ENCODE measurements around the gene NFIA. TPM values are rescaled to one million over a fixed set of nuclear protein-coding genes. Genes with fewer than 3 reads are reported as not detected.

NFIA gene
- total and polyA plus RNA-seq, 2 of the 13 experiments (the other 11 are each of a cell fraction or from before 2014, with no cell fraction given): 14.7 to 28.5 TPM

DNA sequence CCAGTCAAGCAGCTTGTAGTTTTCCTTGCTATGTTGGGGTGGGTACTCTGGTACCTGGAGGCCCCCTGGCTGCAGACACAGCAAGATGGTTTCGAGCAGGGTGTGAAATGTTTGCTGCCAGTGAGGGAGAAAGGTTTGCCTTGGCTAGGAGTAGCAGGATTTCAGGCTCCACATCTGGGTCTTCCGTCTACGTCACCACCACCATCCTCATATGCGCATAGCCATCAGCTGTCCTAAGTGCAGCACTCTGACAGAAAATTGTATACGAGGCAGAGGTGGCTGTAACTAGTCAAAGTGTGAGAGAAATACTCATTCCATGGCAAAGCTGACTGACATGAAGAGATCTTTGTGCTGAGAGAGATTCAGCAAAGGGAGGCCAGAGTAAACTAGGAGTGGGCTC lies 212.6 kb downstream of the NFIA start (continued):
- TF ChIP-seq ZNF563 (CRISPR knock-in tag; IDR thresholded peaks at IDR 0.05) (no peak), ZNF232 (CRISPR knock-in tag; IDR thresholded peaks at IDR 0.05; ENCODE audit: borderline replicate concordance) (no peak), MAFK (conservative IDR thresholded peaks at IDR 0.05 in 1 of 2, IDR thresholded peaks at IDR 0.05 in 1 of 2; ENCODE audit: low read length in 2 of 2) (no peak), KLF11 (CRISPR knock-in tag; IDR thresholded peaks at IDR 0.05) (no peak), RAD51 (IDR thresholded peaks at IDR 0.05; ENCODE audit: borderline replicate concordance) (no peak), MXI1 (IDR thresholded peaks at IDR 0.05; ENCODE audit: borderline replicate concordance, low read depth, low read length) (no peak)

DNA sequence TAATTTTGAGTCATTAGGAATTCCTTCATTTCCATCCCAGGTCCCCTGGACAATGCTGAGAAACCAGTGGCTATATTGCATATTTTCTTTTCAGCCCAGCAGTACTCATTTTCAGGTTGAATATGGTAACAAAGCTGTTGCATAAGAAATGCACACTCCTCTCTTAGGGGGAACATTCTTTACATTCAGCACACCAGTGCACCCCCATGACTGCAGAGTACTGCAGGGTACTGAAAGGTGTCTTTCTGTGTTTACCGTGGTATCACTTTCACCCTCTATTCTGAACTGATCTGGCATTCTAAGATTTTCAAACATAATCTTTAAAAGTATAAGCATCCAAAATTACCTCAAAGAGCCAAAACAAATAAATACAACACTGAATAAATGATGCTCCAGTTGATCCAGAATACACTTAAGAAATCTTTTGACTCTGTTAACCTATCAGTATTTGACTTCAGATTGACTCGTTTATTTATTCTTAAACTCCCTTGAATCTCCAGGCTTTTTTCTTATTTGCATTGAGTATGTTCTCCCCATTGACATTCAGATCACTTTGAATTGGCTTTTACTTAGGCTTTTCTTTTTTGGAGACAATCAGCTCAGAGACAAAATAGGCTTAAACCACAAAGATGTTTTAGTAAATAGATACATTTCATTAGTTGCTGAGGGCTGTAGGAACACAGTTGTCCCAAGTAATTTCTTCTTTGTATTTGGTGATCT lies 213.6 kb downstream of the NFIA start:
- CTCF ChIA-PET (ENCODE audit: low intra/inter-chr PET ratio, low total read pairs): no interaction called here

More for the DNA sequence above, 213.6 kb downstream of the NFIA start:
- no peak for TF ChIP-seq PCBP2 (optimal IDR thresholded peaks at IDR 0.05; ENCODE audit: low read depth, low read length, poor library complexity, severe bottlenecking)
- no peak for TF ChIP-seq ARHGAP35 (CRISPR knock-in tag; IDR thresholded peaks at IDR 0.05; ENCODE audit: borderline replicate concordance)
- no peak for DNase-seq (ENCODE audit: low spot score)
- POLR2A ChIA-PET: no interaction called here
- FAIRE-seq: no peak
- H2AFZ ChIP-seq (ENCODE audit: low read length): no peak overlapping the region
- intact Hi-C loops (cut with micrococcal nuclease; ENCODE audit: unreplicated experiment): no loop called here
- 91% methylated on average over 2 of the region's 2 CpGs for WGBS (ENCODE audit: low lambda C conversion rate)
- H3K79me2 ChIP-seq (ENCODE audit: insufficient read depth, low read length): peaks cover 57% of the 10 kb centered on the region
- no peak overlapping the region for H3K27ac ChIP-seq (ENCODE audit: extremely low read length, insufficient read depth, low read length)
- peaks cover 99% of the 10 kb centered on the region for H3K4me1 ChIP-seq (ENCODE audit: insufficient read depth, low read length)
- H4K20me1 ChIP-seq (ENCODE audit: insufficient read depth, low read length): 0 out of 2 replicates have a peak, but pooled peaks cover 4% of the 10 kb centered on the region
- no peak for ATAC-seq
- no peak overlapping the region for H3K4me3 ChIP-seq (replicated peaks in 1 of 3; ENCODE audit: insufficient read depth in 1 of 3, low read depth in 2 of 3, low read length in 3 of 3)
- no peaks in the 10 kb centered on the region for H3K9me3 ChIP-seq (ENCODE audit: low read length)
- BruUV-seq (replicated peaks): no TSS peak
- 0 out of 5 replicates have a peak, but pooled peaks cover 0 to 6% of the 10 kb centered on the region in 2 experiments for H3K36me3 ChIP-seq (replicated peaks in 1 of 2; ENCODE audit: control insufficient read depth in 1 of 2, insufficient read depth in 2 of 2, low read length in 2 of 2)
- no peaks in the 10 kb centered on the region for H3K27me3 ChIP-seq (ENCODE audit: control insufficient read depth in 1 of 2, insufficient read depth in 2 of 2, low read length in 2 of 2)
- in situ Hi-C loops (cut with HindIII; ENCODE audit: extremely low pct_ligation_motif_present, low pct_unique_long_range_greater_than_20kb): loop anchor here (10.0 kb wide), 1 partner anchor 61 kb away; no protein-coding TSS in a partner anchor
- no peak overlapping the region for H3K9ac ChIP-seq (ENCODE audit: insufficient read depth, low read depth, low read length)
- no peak overlapping the region for H3K4me2 ChIP-seq (ENCODE audit: low read depth, low read length)
